T-helper 1 cell (primary cell): ENCODE measurements around the gene CDCP1.

ENCODE experiments used
- DNase-seq, 5 donors: peaks; one replicate each; pipeline ENCODE4 v3.0.0-alpha.2; 2012 to 2020
- total RNA-seq, 4 donors: gene quantifications; one replicate each; lab custom pipeline; 2026; lab: John Stamatoyannopoulos, UW

The CDCP1 gene, protein sequence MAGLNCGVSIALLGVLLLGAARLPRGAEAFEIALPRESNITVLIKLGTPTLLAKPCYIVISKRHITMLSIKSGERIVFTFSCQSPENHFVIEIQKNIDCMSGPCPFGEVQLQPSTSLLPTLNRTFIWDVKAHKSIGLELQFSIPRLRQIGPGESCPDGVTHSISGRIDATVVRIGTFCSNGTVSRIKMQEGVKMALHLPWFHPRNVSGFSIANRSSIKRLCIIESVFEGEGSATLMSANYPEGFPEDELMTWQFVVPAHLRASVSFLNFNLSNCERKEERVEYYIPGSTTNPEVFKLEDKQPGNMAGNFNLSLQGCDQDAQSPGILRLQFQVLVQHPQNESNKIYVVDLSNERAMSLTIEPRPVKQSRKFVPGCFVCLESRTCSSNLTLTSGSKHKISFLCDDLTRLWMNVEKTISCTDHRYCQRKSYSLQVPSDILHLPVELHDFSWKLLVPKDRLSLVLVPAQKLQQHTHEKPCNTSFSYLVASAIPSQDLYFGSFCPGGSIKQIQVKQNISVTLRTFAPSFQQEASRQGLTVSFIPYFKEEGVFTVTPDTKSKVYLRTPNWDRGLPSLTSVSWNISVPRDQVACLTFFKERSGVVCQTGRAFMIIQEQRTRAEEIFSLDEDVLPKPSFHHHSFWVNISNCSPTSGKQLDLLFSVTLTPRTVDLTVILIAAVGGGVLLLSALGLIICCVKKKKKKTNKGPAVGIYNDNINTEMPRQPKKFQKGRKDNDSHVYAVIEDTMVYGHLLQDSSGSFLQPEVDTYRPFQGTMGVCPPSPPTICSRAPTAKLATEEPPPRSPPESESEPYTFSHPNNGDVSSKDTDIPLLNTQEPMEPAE
- total RNA-seq: 0.12 to 1.1 (median 0.71) reads per million in 4 donors

DNA sequence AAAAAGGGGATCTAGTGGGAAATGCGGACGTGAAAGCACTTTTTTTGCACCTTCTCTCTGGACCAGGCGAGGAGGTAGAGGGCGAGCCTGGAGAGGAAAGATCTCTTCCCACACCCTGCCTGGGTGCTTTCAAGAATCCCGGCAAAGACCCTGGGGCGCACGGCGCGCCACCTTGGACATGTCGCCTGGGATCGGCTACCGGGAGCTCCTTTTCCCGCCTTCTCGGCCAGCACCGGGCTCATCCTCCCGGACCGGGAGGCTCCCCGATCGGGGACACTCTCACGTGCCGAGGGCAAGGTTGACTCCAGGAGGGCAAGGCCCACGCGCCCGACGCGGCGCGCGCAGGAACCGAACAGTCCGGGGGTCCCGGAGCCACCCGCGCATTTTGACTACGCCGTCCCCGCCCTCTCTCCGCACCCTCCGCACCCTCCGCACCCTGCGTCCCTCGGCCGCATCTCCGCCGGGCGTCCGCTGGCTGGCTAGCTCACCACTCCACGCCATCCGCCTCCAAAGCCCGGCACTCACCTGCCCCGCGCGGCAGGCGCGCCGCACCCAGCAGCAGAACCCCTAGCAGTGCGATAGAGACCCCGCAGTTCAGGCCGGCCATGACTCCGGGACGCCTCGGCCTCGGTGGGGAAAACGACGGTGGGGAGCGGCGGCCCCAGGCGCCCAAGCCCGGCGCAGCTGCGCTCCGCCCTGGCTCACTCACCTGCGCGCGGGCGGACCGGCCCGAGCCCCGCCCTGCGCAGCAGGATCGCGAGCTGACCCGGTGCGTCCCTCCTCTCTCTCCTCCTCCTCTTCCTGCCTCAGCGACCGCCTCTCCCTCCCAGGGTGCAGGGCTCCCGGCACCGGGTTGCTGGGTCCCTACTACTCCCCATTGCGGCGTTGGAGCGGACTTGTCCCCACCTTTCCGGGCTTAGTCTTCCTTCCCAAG is at the start of gene CDCP1:
CDCP1 (minus strand) TSS at position 698 of the 934 bp plus-strand sequence; CDS start at position 607, 91 bp downstream.
- DNase-seq: no peak

DNA sequence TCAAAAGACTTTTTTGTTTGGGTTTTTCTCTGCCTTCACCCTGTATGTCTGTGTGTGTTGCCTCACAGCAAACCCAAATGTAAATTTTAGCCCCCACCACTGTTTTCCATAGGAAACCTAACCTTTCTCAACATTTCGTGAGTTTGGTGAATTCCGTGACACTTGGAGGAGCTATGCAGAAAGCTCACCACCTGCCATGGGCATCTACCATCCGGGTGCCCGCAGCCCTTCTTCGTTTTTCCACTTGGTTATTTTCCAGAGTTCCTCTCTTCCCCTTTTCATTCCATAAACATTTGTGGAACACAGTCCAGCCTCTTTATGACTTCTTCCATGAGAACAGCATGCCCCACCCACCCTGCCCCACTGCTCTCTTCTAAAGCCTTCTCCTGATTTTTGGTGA is 48.6 kb upstream of the CDCP1 start:
- DNase-seq: no peak

DNA sequence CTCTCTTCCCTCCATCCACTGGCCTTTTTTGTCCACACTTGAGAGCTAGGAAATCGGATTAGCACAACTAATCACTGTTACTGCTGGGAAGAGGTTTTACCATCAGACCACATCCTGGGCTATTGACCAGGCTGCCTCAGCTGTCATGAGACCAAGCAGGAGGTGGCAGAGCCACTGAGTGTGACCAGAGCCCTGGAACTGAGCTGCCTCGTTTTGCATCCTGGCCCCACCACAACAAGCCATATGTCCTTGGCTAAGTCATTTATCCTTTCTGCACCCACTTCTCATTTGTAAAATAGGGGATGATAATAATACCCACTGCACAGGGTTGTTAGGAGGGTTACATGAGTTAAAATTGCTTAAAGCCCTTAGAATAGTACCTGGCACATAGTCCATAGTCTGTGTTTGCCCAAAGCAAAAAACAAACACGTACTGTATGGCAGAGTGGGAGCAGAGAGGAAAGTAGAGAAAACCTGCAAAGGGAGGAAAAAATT is 45.8 kb upstream of the CDCP1 start:
- DNase-seq: no peak

DNA sequence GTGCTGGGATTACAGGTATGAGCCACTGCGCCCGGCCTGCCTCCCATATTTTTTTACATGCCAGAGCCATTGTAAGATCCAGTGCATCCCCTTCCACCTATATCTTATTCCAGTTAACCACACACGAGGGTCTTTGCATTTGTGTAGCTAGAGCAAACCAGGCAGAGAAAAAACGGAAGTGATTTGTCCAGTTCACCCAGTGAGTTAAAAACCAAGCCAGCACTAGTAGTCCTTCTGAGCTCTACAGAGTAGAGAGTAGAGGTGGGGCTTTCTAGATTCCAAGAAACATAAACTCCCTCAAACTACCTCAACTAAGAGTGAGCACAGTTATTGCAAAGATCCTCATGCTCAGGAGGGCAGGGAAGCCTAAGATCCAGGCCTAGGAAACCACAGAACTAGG is 45.2 kb upstream of the CDCP1 start:
- no peak for DNase-seq

DNA sequence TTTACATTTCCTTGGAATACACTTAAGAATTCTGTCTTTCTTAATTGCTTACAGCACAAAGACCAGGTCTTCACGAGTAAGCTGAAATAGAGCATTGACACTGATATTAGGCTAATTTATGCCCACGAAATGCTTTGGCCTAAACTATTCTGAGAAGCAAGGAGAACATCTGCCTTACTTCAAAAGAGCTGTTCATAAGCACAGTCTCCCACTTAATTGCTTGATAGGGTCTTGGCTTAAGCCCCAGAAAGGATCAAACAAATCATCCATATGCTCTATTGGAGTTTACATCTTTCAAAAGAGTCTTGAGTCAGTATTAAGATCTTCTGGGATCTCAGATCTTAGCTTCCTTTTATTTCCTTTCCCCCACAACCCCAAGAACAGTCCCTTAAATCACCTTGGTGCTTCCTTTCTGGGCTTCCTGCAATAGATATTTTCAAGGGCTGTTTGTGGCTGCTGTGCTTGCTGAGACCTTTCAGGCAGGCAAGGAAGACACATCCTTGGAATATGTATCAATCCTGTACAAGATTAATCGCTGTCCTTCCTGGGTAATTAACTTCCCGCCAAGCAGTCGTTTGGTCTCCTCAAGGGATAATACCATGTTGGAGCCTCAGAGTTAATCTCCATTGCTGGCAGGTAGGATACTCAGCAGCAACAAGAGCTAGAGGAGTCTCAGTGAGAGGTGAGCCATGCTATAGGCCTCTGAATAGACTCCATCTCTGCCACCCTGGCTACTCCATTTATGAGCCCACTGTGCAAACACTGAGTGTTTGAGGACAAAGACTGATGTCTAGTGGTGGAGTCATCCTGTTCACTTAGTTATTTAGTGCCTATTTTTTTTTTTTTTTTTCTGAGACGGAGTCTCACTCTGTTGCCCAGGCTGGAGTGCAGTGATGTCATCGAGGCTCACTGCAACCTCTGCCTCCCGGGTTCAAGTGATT is 42.8 kb upstream of the CDCP1 start:
- no peak for DNase-seq

DNA sequence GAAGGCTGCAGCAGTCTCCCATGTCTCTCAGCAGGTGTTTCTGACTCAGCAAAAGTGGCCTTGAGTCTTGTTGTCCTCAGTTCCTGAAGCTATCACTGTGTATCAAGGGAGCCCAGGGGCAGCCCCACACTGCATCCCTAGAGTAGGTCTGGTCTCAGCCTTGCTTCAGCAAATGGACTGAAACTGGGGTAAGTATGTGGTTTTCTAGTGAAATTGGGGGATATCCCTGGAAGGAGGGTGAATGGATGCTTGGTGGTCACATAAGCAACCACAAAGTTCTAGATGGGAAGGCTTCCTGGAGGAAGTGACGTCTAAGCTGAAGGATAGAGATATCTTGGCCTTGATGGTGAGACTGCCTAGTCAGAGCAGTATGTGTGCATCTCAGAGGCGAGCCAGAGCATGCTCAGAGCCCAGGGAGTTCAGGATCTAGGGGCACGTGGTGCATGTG is 41.5 kb upstream of the CDCP1 start:
- peak in 1 of 5 donors; percentile 27 for DNase-seq

DNA sequence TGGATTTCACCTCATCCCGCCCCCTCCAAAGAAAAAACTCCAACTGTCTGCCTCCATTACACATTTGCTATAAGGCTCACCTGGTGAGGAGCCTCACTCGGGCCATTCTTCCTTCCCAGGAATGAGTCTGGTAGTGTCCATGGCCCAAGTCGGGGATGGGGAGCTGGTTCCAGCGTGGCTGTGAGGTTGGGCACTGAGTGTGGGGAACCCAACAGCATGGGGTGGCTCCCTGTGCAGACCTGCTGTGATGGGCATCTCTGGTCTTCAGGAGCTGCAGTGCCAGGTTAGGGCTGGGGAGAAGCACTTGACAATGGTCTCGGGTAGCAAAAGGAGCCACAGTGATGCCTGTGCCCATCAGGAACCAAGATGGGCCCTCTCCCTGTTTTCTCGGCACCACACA is 40.7 kb upstream of the CDCP1 start:
- DNase-seq: no peak

DNA sequence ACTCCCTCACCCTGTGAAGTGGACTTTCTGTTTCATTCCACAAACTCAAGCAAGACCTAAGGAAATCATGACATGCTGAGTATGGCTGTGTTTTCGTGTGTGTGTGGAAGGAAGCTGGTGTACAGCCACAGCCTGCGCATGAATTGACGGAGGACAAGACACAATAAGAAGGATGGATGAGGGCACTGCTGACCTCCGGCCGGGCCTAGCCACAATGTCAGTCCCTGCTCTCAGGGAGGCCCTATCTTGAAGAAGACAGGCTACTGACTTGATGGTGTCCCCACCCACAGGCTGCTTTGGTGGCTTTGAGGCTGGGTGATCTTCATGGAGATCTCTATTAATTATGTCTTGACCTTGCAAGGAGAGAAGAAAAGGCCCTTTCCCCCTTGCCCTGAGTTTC is 39.3 kb upstream of the CDCP1 start:
- DNase-seq: no peak

DNA sequence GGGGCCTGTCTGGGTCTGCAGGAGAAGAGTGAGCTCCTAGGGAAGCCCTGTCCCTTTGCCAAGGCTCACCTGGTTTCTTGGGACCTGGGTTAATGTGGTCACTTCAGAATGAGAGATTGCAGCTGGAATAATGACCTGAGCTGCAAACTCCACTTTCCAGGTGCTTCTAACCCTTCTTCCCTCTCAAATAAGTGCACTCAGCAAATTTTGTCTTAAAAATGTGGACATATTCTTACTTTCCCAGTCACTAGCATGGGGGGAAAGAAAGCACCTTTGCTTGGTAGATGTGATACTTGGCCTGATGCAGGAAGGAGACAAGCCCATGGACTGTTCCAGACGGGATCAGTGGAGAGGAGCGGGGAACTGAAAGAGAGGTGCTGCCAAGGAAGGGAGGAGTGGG is 38.9 kb upstream of the CDCP1 start:
- no peak for DNase-seq

DNA sequence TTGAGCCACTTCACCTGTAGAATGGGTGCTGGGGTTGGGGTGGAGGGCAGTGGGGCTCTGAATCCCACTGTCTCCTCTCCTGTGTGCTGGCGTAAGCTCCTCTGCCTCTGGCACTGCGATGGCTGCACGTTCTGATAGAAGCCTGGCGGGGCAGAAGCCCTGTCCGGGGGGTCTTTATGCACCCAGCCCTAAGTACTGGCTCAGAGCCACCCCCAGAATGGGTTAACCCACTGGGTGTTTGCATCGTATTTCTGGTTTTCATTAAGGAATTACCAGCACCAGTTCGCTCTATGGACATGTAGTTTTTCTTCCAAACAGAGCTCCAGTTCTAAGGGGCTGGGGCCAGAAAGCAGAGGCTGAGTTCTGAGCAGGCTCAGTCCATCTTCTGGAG is 37.7 kb upstream of the CDCP1 start:
- DNase-seq: no peak

DNA sequence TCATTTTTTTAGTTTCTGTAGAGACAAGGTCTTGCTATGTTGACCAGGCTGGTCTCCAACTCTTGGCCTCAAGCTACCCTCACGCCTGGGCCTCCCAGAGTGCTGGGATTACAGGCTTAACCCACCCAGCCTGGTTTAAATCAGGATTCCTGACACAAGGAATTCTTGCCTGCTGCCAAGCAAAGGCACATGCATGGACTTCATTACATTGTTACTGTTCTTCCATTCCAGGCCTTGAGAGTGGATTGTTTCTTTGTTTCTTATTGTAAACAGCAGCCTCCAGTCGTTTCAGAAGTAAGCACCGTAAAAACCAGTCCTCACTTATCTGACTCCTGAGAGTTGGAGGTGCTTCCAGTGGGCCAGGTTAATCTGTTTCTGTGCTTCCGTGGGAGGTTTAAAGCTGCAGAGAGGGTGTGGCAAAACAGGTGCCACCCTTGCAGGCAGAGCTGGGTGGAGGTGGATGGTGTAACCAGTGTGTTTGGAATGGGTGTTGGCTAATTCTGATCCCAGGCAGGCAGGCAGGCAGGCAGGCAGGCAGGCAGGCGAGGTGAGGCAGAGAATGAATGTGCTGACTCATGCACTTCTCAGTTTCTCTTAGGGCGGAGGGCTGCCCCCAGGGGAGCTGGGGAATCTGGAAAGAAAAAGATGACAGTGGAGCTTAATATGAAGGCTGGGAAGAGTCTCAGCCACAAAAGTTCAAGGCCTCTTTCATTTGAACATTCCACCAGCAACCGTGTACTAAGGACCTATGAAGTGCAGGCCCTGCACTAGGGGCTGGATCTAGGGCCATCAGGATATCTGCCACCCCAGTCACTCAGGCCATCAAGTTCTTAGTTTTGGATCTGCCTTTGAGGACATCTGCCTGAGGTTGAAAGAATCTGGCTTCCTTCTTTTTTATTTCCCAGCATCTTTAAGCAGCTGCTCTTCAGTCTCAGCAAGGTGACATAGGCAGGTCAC is 37.0 kb upstream of the CDCP1 start:
- DNase-seq: no peak

DNA sequence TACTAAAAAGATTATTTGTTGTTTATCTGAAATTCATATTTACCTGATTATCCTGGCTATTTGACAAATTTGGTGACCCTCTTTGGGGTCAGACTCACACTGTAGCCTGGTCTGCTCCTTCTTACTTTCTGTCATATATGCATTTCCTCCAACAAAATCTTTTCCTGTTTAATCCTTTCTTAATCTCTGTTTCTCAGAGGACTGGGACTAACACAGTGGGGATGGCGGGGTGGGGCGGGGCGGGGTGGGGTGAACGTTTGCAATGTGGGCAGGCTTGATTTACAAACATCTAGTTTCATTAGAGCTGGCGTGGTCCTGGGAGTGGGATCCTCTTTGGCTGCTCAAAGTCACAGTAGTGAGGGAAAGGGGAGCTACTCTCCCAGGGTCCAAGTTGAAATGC is 35.3 kb upstream of the CDCP1 start:
- DNase-seq: no peak

DNA sequence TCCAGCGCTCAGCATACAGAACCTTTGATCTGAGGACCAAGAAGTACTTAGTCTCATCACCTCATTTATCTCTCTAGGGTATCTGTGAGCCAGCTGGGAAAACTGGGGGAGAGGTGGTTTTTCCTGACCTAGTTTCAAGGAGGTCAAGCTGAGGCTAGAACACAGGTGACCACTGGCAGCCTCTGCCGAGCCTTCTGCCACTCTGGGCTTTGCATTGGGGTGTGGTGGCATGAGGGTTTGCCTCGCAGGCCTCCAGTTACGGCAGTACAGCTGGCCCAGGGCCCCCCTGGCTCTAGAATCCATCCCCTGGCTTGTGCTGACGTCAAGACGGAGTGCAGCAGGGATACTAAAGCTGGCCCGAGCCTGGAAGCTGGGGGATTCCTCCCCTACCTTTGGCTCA is 34.7 kb upstream of the CDCP1 start:
- no peak for DNase-seq

DNA sequence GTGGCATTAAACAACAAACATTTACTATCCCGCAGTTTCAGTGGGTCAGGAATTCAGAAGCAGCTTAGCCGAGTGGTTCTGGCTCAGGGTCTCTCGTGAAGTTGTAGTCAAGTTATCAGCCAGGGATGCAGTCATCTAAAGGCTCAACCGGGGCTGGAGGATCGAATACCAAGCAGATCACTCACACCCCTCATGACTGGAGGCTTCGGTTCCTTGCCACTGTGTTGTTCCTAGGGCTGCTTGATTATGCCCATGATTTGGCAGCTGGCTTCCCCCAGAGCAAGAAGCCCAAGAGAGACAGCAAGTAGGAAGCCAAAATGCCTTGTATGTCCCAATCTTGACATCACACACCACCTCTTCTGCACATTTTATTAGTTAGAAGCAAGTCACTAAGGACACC is 33.9 kb upstream of the CDCP1 start:
- no peak for DNase-seq

DNA sequence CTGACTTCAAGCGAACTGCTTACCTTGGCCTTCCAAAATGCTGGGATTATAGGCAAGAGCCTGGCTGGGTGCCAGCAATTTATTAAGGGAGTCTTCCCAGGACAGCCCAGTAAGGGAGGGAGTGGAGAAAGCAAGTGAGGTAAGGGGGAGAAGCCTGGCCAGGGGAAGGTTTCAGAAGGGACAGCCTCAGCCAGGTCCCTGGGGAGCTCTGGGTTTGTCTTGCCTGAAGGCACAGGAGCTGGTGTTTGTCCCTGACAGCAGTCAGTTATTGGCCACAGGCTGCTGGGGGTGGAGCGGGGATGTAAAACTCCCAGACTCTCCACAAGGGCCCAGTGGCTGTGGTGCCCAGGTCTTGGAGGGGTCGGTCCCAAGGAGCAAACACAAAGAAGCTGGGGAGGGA is 33.0 kb upstream of the CDCP1 start:
- no peak for DNase-seq

DNA sequence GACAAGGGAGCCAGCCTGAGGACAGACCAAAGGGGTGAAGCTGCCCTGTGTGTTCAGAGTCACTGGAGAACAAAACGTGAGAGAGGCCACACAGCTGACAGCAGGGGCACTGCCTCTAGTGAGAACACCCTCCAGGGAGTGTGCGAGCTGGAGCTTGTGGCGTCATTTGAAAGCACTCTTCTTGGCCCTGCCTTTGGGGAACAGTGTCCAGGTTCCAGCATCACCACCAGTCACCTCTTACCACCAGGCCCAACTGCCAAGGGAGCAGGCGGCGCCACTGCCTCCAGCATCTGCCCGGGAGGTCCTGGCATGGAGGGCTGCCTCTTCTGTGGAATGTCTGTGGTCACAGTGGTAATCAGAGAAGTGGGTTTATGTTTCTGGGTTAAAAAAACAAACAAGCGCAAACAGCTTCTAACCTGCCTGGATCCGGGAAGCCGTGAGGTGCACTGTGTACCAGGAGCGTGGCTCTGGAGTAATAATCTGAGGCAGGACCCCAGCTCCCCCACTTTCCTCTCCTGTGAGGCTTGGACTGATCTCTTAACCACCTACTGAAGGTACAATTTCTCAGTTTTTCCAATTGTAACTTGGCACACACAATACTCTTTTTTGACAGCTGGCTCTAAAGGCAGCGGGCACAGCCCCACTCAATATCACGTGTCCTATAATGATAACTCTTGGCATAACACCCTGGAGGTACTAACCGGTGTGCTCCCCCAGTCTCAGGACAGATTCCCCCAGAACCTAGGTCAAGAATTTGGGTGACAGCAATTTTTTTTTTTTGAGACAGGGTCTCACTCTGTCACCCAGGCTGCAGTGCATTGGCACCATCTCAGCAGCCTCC is 32.2 kb upstream of the CDCP1 start:
- no peak for DNase-seq

DNA sequence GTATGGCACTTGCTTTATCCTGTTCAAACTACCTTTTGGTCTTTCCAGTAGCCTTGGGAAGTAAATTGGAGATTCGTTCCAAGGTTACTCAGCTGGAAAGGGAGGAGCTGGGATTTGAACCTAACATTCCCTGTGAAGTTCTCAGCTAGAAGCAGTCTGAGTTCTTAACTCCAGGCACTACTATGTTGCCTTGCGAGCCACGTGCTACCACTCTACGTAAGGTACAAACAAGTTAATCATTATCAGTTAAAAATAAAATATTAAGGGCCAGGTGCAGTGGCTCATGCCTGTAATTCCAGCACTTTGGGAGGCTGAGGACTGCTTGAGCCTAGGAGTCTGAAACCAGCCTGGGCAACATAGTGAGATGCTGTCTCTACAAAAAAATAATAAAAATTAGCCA is 30.7 kb upstream of the CDCP1 start:
- DNase-seq: no peak

DNA sequence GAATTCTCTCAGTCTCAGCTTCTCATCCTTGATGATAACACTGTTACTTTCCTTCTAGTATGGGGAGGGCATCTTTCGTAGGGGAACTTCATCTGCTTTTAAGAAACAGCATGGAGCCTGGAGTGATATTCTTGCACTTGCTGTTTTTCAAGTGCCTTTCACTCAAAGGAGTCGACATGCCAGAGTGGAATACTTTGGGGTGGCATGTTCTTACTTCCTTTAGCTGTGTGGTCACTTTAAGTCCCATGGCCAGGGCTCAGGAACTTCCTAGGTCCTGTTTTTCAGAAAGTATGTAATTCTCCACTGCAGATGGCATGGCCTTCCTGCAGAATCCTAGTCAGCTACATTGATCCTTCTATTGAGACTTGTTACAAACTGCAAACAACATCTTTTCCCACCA is 28.1 kb upstream of the CDCP1 start:
- DNase-seq: no peak

DNA sequence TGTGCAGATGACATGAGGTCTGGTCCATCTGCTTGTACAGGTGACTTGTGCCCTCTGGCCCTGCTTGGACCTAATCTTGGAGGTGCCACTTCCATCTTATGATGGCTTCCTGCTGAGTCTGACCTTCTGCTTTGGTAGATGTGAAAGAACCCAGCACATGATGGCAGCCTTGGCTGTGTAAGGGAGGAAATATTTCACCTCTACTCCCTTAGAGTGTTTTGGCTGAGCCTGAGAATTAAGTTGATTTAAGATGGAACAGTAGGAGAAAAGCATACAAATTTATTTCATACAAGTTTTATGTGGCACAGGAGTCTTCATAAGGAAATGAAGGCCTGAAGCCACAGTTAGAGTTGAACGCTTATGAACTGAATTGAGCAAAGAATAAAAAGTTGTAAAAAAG is 27.6 kb upstream of the CDCP1 start:
- no peak for DNase-seq
